T-helper 1 cell treated with Interleukin-12 subunit alpha and Interleukin-12 subunit beta and Interleukin-4 antibody, amounts not matched to agents 30 μg/mL and 1 μg/mL, for 36 hours (primary cell): ENCODE data around the gene GRHL1.

Source experiments
- H3K27ac Mint-ChIP-seq: one replicate; pipeline ENCODE4 v1.8.0; 2021; ENCODE audit warnings: mild to moderate bottlenecking, mixed read lengths
- H3K27me3 Mint-ChIP-seq: one replicate; pipeline ENCODE4 v1.8.0; 2021; ENCODE audit warnings: low read depth, mixed read lengths
- H3K36me3 Mint-ChIP-seq: one replicate; pipeline ENCODE4 v1.8.0; 2021; ENCODE audit warnings: low read depth, mixed read lengths
- H3K4me1 Mint-ChIP-seq: one replicate; pipeline ENCODE4 v1.8.0; 2021; ENCODE audit warnings: low read depth, mixed read lengths
- H3K4me3 Mint-ChIP-seq: one replicate; pipeline ENCODE4 v1.8.0; 2021; ENCODE audit warnings: mild to moderate bottlenecking, moderate library complexity, mixed read lengths
- H3K9me3 Mint-ChIP-seq: one replicate; pipeline ENCODE4 v1.8.0; 2021; ENCODE audit warnings: mixed read lengths

The GRHL1 gene

GRCh38 chr2:9952856-9953503, 1.5 kb downstream of the GRHL1 start:
- H3K4me3 Mint-ChIP-seq: peak overlapping the region; percentile 22
- H3K27me3 Mint-ChIP-seq: peaks cover 57% of the 10 kb centered on the region
- H3K9me3 Mint-ChIP-seq: no peaks in the 10 kb centered on the region
- H3K27ac Mint-ChIP-seq: no peak overlapping the region
- H3K4me1 Mint-ChIP-seq: peaks cover 7% of the 10 kb centered on the region
- H3K36me3 Mint-ChIP-seq: peaks cover 3% of the 10 kb centered on the region

- Mint-ChIP-seq H3K27me3 (peaks cover 51% of the 10 kb centered on the region), H3K36me3 (peaks cover 3% of the 10 kb centered on the region), H3K4me3 (no peak overlapping the region), H3K9me3 (no peaks in the 10 kb centered on the region), H3K4me1 (peaks cover 7% of the 10 kb centered on the region), H3K27ac (no peak overlapping the region)
Measured at GRCh38 chr2:9954136-9954535, 2.6 kb downstream of the GRHL1 start.

- Mint-ChIP-seq H3K27ac (no peak overlapping the region), H3K9me3 (no peaks in the 10 kb centered on the region), H3K4me1 (peaks cover 2% of the 10 kb centered on the region), H3K36me3 (no peaks in the 10 kb centered on the region), H3K4me3 (no peak overlapping the region), H3K27me3 (peaks cover 33% of the 10 kb centered on the region)
Measured at GRCh38 chr2:9958057-9958456, 6.6 kb downstream of the GRHL1 start.

DNA sequence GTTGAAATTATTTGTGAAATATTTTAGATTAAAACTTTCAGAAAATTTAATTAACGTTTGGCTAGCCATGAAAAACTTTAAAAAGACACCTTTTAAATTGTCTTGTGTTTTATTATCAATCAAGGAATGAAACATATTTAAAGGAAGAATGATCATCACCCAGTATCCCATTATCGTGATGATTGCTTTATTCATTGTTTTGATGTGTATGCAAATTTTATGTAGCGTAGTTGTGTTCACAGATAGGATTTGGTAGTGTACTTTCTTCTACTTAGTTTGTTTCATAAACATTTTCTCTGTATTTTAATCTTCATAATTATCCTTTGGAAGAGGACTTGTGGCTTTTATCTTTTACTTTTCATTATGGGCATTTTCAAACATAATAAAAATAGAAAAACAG, 7.8 kb downstream of the GRHL1 start:
- Mint-ChIP-seq H3K27ac (no peak overlapping the region), H3K27me3 (peaks cover 22% of the 10 kb centered on the region), H3K36me3 (no peaks in the 10 kb centered on the region), H3K9me3 (no peaks in the 10 kb centered on the region), H3K4me1 (no peaks in the 10 kb centered on the region), H3K4me3 (no peak overlapping the region)

GRCh38 chr2:9961013-9961412, 9.5 kb downstream of the GRHL1 start:
- Mint-ChIP-seq H3K36me3 (no peaks in the 10 kb centered on the region), H3K27me3 (peaks cover 16% of the 10 kb centered on the region), H3K4me1 (peaks cover 10% of the 10 kb centered on the region), H3K9me3 (no peaks in the 10 kb centered on the region), H3K27ac (no peak overlapping the region), H3K4me3 (no peak overlapping the region)

DNA sequence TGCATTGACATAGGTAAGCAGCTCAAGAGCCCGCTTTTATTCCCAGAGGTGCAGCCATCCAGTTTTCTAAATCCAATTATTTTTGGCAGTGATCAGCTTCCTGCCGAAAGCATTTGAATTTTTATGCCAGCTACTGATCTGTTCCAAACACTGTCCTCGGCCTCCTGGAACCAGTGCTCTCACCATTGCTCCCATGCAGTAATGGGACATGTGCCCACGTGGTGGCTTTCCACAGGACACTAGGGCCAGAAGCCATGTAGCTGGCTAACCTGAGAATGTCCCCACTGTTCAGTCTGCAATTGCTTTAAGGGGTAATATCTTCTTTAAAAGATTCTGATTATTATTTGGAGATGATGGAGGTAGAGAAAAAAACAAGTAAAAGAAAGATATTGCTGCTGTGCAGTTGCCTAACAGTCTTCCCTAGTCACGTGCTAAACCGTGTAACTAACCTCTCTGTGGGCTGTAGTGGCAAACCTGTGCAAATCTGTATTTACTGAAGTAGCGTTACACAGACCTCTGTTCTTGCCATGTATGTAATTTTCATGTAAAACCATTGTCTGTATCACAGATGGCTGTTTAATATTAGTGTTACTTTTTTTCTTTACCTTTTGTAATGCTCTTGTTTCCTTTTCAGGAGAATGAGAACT, 13.0 kb downstream of the GRHL1 start:
- peaks cover 6% of the 10 kb centered on the region for H3K27me3 Mint-ChIP-seq
- H3K4me1 Mint-ChIP-seq: peaks cover 12% of the 10 kb centered on the region
- peak overlapping the region; percentile 78 for H3K27ac Mint-ChIP-seq
- no peaks in the 10 kb centered on the region for H3K36me3 Mint-ChIP-seq
- H3K9me3 Mint-ChIP-seq: no peaks in the 10 kb centered on the region
- H3K4me3 Mint-ChIP-seq: no peak overlapping the region

DNA sequence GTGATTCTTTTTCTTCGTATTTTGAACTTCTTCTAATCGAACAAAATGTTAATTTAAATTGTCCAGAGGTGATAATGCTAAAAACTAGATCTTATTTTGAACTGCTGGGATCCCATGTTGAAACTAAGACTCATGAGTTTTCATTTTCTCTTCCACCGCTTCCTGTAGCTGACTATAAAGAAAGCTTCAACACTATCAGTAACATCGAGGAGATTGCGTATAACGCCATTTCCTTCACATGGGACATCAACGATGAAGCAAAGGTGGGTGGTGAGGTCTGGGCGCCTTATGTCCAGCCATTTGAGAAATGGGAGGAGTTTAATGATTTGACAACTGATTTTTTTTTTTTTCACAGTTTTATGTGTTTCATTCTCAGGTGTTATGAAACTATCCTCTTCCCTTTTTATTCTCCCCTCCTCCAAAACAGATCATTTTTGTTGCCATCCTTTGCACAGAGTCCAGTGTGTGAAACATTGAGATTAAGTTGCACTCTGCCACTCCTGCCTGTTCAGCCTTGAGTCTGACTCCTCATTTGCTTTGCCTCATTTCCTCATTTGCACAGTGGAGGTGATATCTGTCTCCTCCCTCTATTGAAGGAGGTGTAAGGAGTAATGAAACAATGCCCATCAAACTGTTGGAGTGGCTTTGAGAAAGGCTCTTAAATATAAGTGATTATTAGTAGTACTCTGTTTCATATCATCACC, 13.8 kb downstream of the GRHL1 start:
- peaks cover 6% of the 10 kb centered on the region for H3K27me3 Mint-ChIP-seq
- peak overlapping the region; percentile 78 for H3K27ac Mint-ChIP-seq
- H3K9me3 Mint-ChIP-seq: no peaks in the 10 kb centered on the region
- H3K36me3 Mint-ChIP-seq: no peaks in the 10 kb centered on the region
- H3K4me1 Mint-ChIP-seq: peaks cover 12% of the 10 kb centered on the region
- H3K4me3 Mint-ChIP-seq: peak overlapping the region; percentile 55

- Mint-ChIP-seq H3K9me3 (no peaks in the 10 kb centered on the region), H3K27me3 (peaks cover 5% of the 10 kb centered on the region), H3K36me3 (no peaks in the 10 kb centered on the region), H3K27ac (no peak overlapping the region), H3K4me3 (no peak overlapping the region), H3K4me1 (peaks cover 12% of the 10 kb centered on the region)
Measured at GRCh38 chr2:9966491-9967022, 15.1 kb downstream of the GRHL1 start.

DNA sequence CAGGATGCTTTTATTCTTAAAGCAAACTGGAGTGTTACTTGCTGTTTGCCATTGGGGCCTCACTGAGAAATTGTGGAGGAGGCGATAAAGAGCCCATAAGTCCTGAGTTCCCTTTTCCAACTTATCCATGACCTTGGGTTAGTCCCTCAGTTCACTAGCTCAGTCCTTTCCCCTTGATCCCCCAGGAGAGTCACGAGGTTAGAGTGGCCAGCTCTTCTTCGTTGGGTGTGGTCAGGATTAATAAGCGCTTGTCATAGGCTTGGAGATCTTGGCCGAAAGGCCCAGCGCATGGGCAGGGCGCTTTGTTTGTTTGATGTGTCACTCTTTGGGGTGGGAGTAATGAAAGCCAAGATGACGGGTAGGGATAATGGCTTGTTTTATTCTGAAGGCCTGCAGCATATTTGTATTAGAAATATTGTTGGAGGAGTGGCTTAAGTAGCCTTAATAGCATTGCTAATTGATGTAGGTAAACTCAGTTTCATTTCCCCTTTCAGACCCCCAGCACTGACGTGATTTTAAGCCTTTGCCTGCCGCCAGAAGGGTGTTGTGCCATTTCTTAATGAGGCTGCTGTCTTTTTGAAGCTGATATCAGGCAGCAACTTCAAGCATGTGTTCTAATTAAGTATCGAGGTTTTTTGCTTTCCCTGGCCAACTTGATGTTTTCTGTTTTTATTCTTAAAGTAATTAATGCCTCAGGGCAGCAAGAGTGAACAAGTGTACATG, 15.7 kb downstream of the GRHL1 start:
- Mint-ChIP-seq H3K4me3 (no peak overlapping the region), H3K27me3 (no peaks in the 10 kb centered on the region), H3K36me3 (no peaks in the 10 kb centered on the region), H3K4me1 (peaks cover 12% of the 10 kb centered on the region), H3K27ac (no peak overlapping the region), H3K9me3 (no peaks in the 10 kb centered on the region)

DNA sequence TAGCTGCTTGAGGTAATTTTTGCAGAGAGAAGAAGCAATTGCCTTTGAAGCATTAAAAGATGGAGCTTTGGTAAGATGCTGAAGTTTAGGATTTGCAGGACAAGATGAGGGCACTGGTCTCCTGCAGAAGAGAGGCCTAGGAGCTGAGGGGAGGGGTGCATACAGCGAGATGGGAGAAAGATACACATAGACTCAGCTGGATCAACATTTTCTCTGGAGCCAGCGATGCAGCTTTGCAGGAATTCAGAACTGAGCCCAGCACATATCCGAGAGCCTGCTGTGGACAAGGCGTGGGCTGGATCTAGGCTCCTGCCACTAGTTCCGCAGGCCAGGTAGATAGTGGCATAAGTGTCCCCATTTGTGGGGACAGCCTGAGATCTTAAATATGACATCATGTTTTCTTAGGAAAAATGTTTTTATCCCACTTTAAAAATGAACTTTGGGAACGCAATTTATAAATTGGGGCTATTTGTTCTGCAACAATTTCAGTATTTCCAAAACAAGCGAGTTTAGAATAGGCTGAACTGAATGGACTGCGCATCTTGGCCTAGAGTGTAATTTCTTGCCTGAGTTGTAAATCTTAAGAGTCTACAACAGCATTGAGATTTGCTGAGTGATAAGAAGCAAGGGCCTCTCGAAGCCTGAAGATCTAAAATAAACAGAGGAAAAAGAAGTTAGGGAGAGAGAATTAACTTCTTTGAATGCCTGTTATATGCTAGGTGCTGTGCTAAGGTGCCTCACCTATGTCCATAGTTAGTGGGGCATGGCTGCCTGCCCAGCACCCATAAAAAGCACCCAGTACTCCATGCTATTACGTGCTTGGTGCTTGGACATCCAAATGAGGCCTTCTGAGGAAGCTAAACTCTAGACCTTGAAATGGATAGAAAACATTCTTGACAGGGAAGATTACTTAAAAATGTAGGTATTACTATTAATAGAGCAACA, 17.3 kb downstream of the GRHL1 start:
- Mint-ChIP-seq H3K27me3 (no peaks in the 10 kb centered on the region), H3K4me1 (peaks cover 17% of the 10 kb centered on the region), H3K4me3 (no peak overlapping the region), H3K27ac (no peak overlapping the region), H3K36me3 (no peaks in the 10 kb centered on the region), H3K9me3 (no peaks in the 10 kb centered on the region)

DNA sequence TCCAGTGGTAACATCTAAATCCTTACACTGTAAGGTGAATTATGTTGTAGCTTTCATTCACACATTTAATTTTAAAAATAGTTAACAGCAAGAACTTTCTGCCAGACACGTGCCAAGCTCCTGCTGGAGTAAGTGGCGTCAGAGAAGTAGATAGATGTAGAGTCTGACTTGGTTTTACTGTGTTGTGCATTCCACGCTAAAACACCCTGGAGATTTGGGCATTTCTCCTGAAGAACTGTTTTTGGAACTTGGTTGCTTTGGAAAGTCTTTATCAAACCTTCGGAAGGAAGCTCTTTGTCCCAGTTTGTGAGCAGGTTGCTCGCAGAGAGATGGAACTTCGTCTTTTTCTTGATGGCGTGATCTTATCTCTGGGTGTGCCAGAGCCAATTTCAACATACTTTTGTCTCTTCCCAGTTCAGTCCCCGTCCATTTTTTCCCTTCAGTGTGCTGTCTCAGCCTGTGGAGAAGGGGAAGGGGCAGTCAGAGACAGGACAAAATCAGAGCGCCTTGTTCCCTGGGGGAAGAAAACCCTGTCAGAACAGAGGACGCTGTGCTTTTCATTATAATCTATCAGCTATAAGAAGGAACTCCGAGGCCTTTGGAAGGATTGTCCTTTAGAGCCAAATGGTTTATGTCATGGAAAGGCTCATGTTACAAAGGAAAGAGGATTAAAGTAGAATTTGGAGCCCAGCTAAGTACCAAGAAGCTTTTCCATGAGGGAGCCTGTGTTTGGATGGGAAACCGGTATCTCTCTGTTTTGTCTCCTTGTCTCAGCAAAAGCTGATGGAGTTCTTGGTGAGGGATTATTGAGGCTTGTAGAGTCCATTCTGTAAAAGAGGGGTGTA, 18.9 kb downstream of the GRHL1 start:
- H3K27me3 Mint-ChIP-seq: no peaks in the 10 kb centered on the region
- H3K9me3 Mint-ChIP-seq: no peaks in the 10 kb centered on the region
- no peak overlapping the region for H3K4me3 Mint-ChIP-seq
- H3K4me1 Mint-ChIP-seq: peaks cover 8% of the 10 kb centered on the region
- no peaks in the 10 kb centered on the region for H3K36me3 Mint-ChIP-seq
- H3K27ac Mint-ChIP-seq: no peak overlapping the region

DNA sequence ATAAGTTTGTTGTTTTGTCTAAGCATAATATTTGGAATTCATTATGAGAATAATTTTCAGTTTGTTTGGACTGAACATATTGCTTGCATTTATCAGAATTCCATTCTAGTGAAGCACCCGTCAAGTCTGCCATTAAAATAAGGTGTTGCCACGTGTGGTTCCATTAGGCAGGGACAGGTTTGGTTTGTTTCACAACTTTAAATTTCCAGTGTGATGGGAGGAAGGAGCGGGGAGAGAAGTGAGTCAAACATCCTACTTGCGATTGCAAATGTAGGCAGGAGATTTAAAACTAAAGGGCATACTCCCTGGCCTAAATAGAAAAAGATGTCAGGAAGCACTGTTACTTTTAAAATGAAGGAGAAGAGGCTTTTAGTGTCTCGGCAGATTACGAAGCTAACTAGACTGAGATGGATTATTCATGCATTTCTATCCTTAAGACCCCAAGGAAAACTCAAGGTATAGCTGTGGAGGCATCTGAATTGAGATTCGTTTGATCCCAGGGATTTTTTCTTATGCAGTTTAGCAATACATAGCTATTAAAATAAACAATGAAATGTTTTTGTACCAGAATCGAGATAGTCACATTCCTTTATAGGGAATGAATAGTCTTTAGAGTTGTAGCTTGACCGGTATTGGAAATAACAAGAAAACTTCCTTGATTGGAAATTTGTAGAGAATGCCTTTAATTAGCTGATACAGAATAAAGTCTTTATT, 19.8 kb downstream of the GRHL1 start:
- Mint-ChIP-seq H3K36me3 (no peaks in the 10 kb centered on the region), H3K27me3 (no peaks in the 10 kb centered on the region), H3K4me1 (peaks cover 7% of the 10 kb centered on the region), H3K4me3 (no peak overlapping the region), H3K9me3 (no peaks in the 10 kb centered on the region), H3K27ac (no peak overlapping the region)
